Right forelimb (tissue), 1 donor: Measurements from ENCODE around the gene KRTAP9-2.
"Not testable (repeated sequence)": the region's sequence is repeated elsewhere in the genome, so short reads cannot be mapped to it uniquely, and the experiment has no call there.

Experiments
- DNase-seq: peaks from one replicate; pipeline ENCODE4 v3.0.0-alpha.2; 2018

Gene KRTAP9-2

GRCh38 chr17:41226598-41227095 lies at the start of gene KRTAP9-2:
KRTAP9-2 (plus strand) TSS chr17:41226648; CDS start chr17:41226655, 7 bp downstream.
- not testable (repeated sequence) for DNase-seq

GRCh38 chr17:41176744-41177387 lies 49.6 kb upstream of the KRTAP9-2 start:
- no peak for DNase-seq

GRCh38 chr17:41177727-41178271 lies 48.6 kb upstream of the KRTAP9-2 start, which contains the start of gene KRTAP4-2:
KRTAP4-2 (minus strand) TSS chr17:41178221; CDS start chr17:41178164, 57 bp downstream.
- no peak for DNase-seq

- no peak for DNase-seq
Measured at GRCh38 chr17:41178341-41178740, 48.1 kb upstream of the KRTAP9-2 start.

- DNase-seq = no peak
Measured at GRCh38 chr17:41178843-41179616, 47.4 kb upstream of the KRTAP9-2 start.

- no peak for DNase-seq
Measured at GRCh38 chr17:41184480-41184961, 41.9 kb upstream of the KRTAP9-2 start, which contains the start of gene KRTAP4-1. KRTAP4-1 (minus strand) TSS chr17:41184911; CDS start chr17:41184854, 57 bp downstream.

GRCh38 chr17:41185001-41185400 lies 41.4 kb upstream of the KRTAP9-2 start:
- no peak for DNase-seq

GRCh38 chr17:41186872-41187271 lies 39.6 kb upstream of the KRTAP9-2 start:
- no peak for DNase-seq

GRCh38 chr17:41189837-41190318 lies 36.6 kb upstream of the KRTAP9-2 start, which contains the start of gene KRTAP9-1:
KRTAP9-1 (plus strand) TSS chr17:41189887; CDS start chr17:41189887, 0 bp downstream.
- not testable (repeated sequence) for DNase-seq

GRCh38 chr17:41190328-41190727 lies 36.1 kb upstream of the KRTAP9-2 start:
- no peak for DNase-seq

GRCh38 chr17:41196068-41196467 lies 30.4 kb upstream of the KRTAP9-2 start:
- DNase-seq = no peak

- no peak for DNase-seq
Measured at GRCh38 chr17:41199421-41200078, 26.9 kb upstream of the KRTAP9-2 start.

- no peak for DNase-seq
Measured at GRCh38 chr17:41211845-41212466, 14.5 kb upstream of the KRTAP9-2 start.

- no peak for DNase-seq
Measured at GRCh38 chr17:41212524-41213169, 13.8 kb upstream of the KRTAP9-2 start.

GRCh38 chr17:41215681-41216080 lies 10.8 kb upstream of the KRTAP9-2 start:
- DNase-seq = no peak

GRCh38 chr17:41223821-41224220 lies 2.6 kb upstream of the KRTAP9-2 start:
- no peak for DNase-seq

GRCh38 chr17:41226051-41226450 lies 397 bp upstream of the KRTAP9-2 start:
- DNase-seq = no peak

GRCh38 chr17:41230094-41230493 lies 3.6 kb downstream of the KRTAP9-2 start:
- no peak for DNase-seq

- no peak for DNase-seq
Measured at GRCh38 chr17:41231731-41232130, 5.3 kb downstream of the KRTAP9-2 start.

GRCh38 chr17:41232399-41233105 lies 6.1 kb downstream of the KRTAP9-2 start, which contains the start of gene KRTAP9-3:
KRTAP9-3 (plus strand) TSS chr17:41232449; CDS start chr17:41232502, 53 bp downstream.
- DNase-seq = not testable (repeated sequence)

GRCh38 chr17:41237116-41237515 lies 10.7 kb downstream of the KRTAP9-2 start:
- not testable (repeated sequence) for DNase-seq
